AG04449 (cell line): ENCODE data around the gene RNF123.

Experiments used
- CTCF ChIA-PET: fragments of 350-600 bp; formaldehyde crosslinking; extraction: SDS; loops from one replicate; lab custom pipeline; 2021; ENCODE audit warnings: antibody characterized with exemption; lab: Yijun Ruan, JAX
- POLR2A ChIA-PET: fragments of 400-600, 350-600 bp; formaldehyde crosslinking; extraction: SDS; loops from one replicate; lab custom pipeline; 2020; ENCODE audit warnings: antibody characterized with exemption, inconsistent platforms; lab: Yijun Ruan, JAX
- DNase-seq: peaks from one replicate; pipeline ENCODE4 v3.0.0-alpha.2; 2010; ENCODE audit warnings: low read depth, low spot score
- H3K4me3 ChIP-seq: 2 replicates; pipeline ENCODE4 v1.5.1; 2011; ENCODE audit warnings: low read depth, mild to moderate bottlenecking, control low read depth, low read length
- TF ChIP-seq, protein P1 (sequence below): IDR thresholded peaks from one replicate; pipeline ENCODE4 v1.5.1; 2011; ENCODE audit warnings: mild to moderate bottlenecking, moderate library complexity, low read length, control low read depth, inconsistent platforms; ENCODE audit not compliant: insufficient read depth; ENCODE audit errors: missing control alignments

The RNF123 gene

DNA sequence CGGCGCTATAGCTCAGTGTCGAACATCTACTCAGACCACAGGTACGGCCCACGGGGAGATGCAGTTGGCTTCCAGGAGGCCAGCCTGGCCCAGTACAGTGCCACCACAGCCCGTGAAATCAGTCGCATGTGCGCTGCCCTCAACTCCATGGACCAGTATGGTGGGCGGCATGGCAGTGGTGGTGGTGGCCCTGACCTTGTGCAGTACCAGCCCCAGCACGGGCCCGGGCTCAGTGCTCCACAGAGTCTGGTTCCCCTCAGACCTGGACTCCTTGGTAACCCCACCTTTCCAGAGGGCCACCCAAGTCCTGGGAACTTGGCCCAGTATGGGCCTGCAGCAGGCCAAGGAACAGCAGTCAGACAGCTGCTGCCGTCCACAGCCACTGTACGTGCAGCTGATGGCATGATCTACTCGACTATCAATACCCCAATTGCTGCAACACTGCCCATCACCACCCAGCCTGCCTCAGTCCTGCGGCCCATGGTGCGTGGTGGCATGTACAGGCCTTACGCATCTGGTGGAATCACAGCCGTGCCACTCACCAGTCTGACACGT, 33.5 kb upstream of the RNF123 start:
- DNase-seq = no peak
- TF ChIP-seq, protein P1, sequence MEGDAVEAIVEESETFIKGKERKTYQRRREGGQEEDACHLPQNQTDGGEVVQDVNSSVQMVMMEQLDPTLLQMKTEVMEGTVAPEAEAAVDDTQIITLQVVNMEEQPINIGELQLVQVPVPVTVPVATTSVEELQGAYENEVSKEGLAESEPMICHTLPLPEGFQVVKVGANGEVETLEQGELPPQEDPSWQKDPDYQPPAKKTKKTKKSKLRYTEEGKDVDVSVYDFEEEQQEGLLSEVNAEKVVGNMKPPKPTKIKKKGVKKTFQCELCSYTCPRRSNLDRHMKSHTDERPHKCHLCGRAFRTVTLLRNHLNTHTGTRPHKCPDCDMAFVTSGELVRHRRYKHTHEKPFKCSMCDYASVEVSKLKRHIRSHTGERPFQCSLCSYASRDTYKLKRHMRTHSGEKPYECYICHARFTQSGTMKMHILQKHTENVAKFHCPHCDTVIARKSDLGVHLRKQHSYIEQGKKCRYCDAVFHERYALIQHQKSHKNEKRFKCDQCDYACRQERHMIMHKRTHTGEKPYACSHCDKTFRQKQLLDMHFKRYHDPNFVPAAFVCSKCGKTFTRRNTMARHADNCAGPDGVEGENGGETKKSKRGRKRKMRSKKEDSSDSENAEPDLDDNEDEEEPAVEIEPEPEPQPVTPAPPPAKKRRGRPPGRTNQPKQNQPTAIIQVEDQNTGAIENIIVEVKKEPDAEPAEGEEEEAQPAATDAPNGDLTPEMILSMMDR = no peak
- ChIA-PET POLR2A (no interaction called here), CTCF (interaction anchor here (2.1 to 3.0 kb wide), 3 partner anchors 14 to 117 kb away, joined by 6 to 30 read pairs (median 13); no protein-coding TSS in a partner anchor)
- H3K4me3 ChIP-seq = no peak overlapping the region

DNA sequence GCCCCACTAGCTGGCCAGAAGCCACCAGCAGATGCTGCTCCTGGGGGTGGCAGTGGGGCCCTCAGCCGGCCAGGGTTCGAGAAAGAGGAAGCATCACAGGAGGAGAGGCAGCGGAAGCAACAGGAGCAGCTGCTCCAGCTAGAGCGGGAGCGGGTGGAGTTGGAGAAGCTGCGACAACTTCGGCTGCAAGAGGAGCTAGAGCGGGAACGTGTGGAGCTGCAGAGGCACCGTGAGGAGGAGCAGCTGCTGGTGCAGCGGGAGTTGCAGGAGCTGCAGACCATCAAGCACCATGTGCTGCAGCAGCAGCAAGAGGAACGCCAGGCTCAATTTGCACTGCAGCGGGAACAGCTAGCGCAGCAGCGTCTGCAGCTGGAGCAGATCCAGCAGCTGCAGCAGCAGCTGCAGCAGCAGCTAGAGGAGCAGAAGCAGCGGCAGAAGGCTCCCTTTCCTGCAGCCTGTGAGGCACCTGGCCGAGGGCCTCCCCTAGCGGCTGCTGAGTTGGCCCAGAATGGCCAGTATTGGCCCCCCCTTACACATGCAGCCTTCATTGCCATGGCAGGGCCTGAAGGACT, 32.7 kb upstream of the RNF123 start:
- ChIA-PET CTCF (interaction anchor here (1.2 to 3.0 kb wide), 5 partner anchors 13 to 118 kb away, joined by 4 to 30 read pairs (median 6); no protein-coding TSS in a partner anchor), POLR2A (no interaction called here)
- H3K4me3 ChIP-seq = no peak overlapping the region
- no peak for DNase-seq
- TF ChIP-seq, protein P1 = peak; percentile 59

- TF ChIP-seq, protein P1 = no peak
- ChIA-PET CTCF (interaction anchor here (1.2 to 3.0 kb wide), 5 partner anchors 12 to 118 kb away, joined by 4 to 30 read pairs (median 6); no protein-coding TSS in a partner anchor), POLR2A (no interaction called here)
- no peak overlapping the region for H3K4me3 ChIP-seq
- no peak for DNase-seq
These were observed 32.0 kb upstream of the RNF123 start for GRCh38 chr3:49657208-49657915.

DNA sequence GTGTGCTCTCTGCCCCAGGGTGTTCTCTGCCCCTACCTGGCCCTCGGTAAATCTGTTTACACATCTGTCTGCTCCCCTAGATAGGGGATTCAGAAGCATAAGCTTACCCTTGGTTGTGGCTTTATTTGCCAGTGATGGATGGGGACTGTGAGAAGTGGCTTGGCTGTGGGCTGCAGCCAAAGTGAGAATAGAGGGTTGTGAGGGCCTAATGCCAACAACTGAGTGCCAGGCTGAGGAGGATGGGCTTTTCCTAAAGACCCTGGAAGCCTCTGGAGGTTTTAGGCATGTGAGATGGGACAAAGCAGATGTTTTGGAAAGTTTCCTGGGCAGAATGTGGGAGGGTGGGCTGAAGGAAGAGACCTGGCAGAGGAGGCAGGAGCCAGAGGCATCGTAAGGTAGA, 30.6 kb upstream of the RNF123 start:
- no peak overlapping the region for H3K4me3 ChIP-seq
- ChIA-PET CTCF (interaction anchor here (1.3 to 1.4 kb wide), 2 partner anchors 13 to 119 kb away, joined by 7 to 9 read pairs; no protein-coding TSS in a partner anchor), POLR2A (no interaction called here)
- TF ChIP-seq, protein P1 = no peak
- DNase-seq = no peak

DNA sequence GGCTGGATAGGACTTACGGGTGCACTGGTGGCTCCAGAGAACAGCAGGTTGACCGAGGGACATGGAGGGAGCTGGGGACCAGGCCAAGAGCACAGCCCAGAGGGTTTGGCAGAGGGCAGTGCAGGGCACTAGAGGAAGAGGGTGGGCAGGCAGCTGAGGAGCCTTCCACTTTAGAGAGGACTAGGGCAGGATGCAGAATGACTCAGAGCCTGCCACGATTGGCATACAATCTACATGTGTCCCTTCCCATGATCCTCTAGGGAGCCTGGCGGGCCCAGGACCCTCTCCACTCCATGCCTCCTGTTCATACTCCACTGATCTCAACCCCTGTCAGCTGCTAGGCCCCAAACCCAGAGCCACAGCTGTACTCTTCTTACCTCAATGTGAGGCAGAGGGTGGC, 29.6 kb upstream of the RNF123 start:
- TF ChIP-seq, protein P1 = no peak
- ChIA-PET CTCF (interaction anchor here (1.1 to 1.8 kb wide), 3 partner anchors 12 to 123 kb away, joined by 4 to 7 read pairs (median 6); no protein-coding TSS in a partner anchor), POLR2A (no interaction called here)
- no peak overlapping the region for H3K4me3 ChIP-seq
- no peak for DNase-seq

DNA sequence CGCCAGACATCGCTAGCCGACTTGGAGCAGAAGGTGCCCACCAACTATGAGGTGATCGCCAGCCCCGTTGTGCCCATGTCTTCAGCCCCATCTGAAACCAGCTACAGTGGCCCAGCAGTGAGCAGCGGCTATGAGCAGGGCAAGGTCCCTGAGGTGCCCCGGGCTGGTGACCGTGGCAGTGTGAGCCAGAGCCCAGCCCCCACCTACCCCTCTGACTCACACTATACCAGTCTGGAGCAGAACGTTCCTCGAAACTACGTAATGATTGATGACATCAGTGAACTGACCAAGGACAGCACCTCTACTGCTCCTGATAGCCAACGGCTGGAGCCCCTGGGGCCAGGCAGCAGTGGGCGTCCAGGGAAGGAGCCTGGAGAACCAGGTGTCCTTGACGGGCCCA, 28.1 kb upstream of the RNF123 start:
- ChIA-PET CTCF (interaction anchor here (1.3 kb wide), 1 partner anchor 127 kb away, joined by 3 read pairs; no protein-coding TSS in a partner anchor), POLR2A (no interaction called here)
- no peak for DNase-seq

More for the DNA sequence above, 28.1 kb upstream of the RNF123 start:
- TF ChIP-seq, protein P1 = no peak
- no peak overlapping the region for H3K4me3 ChIP-seq
